Naive thymus-derived CD4-positive, alpha-beta T cell (primary cell): Measurements from ENCODE around the gene KRTAP10-3. TPM values are rescaled to one million over a fixed set of nuclear protein-coding genes. Genes with fewer than 3 reads are reported as not detected.

ENCODE experiments used
- ATAC-seq: fragments of 150-1000 bp; cut with Tn5 transposase; 2 replicates; pipeline ENCODE4 v1.10.0; 2021; ENCODE audit warnings: mild to moderate bottlenecking, moderate library complexity
- CTCF ChIA-PET: fragments of 350-600 bp; sonication (Branson Sonifier 250); formaldehyde crosslinking; loops from one replicate; lab custom pipeline; 2021; ENCODE audit warnings: antibody characterized with exemption; lab: Charles Lee
- POLR2A ChIA-PET: fragments of 350-600 bp; sonication (Branson Sonifier 250); formaldehyde crosslinking; loops from one replicate; lab custom pipeline; 2021; ENCODE audit warnings: antibody characterized with exemption, inconsistent platforms; lab: Charles Lee
- DNase-seq, 9 donors: peaks; one replicate each; pipeline versions ENCODE4 v3.0.0 to v3.0.0-alpha.2; 2020 to 2022; ENCODE audit warnings: mixed read lengths in 1 of 9
- H3K27ac ChIP-seq: one replicate; pipeline ENCODE4 v1.7.0; 2013; ENCODE audit warnings: mild to moderate bottlenecking, low read depth, low read length, moderate library complexity
- H3K27me3 ChIP-seq, 2 donors: one replicate each; pipeline ENCODE4 v1.7.0; 2013; ENCODE audit warnings: low read length in 2 of 2, mild to moderate bottlenecking in 2 of 2, moderate library complexity in 2 of 2; ENCODE audit not compliant: control insufficient read depth in 2 of 2, insufficient read depth in 2 of 2
- H3K36me3 ChIP-seq, 3 experiments: 1 replicate in 2 of 3; 2 replicates in 1 of 3; pipeline ENCODE4 v1.7.0; 2013; ENCODE audit warnings: low read length in 3 of 3, mild to moderate bottlenecking in 3 of 3, moderate library complexity in 1 of 3; ENCODE audit not compliant: insufficient read depth in 3 of 3, control insufficient read depth in 2 of 3
- H3K4me1 ChIP-seq, 2 donors: one replicate each; pipeline ENCODE4 v1.7.0; 2013; ENCODE audit warnings: low read length in 2 of 2, mild to moderate bottlenecking in 2 of 2, moderate library complexity in 1 of 2; ENCODE audit not compliant: control insufficient read depth in 2 of 2, insufficient read depth in 2 of 2
- H3K4me3 ChIP-seq: 2 replicates; pipeline ENCODE4 v1.7.0; 2013; ENCODE audit warnings: mild to moderate bottlenecking, low read length
- H3K9me3 ChIP-seq, 3 experiments: 1 replicate in 2 of 3; 2 replicates in 1 of 3; pipeline ENCODE4 v1.7.0; 2013; ENCODE audit warnings: low read length in 3 of 3; ENCODE audit not compliant: control insufficient read depth in 2 of 3
- H3K27ac Mint-ChIP-seq, 9 donors: one replicate each; pipeline ENCODE4 v1.8.0; 2020 to 2022; ENCODE audit warnings: mixed read lengths in 9 of 9, mild to moderate bottlenecking in 8 of 9, moderate library complexity in 5 of 9, inconsistent platforms in 2 of 9
- H3K27me3 Mint-ChIP-seq, 5 donors: one replicate each; pipeline ENCODE4 v1.8.0; 2021 to 2022; ENCODE audit warnings: mixed read lengths in 5 of 5, mild to moderate bottlenecking in 1 of 5
- H3K36me3 Mint-ChIP-seq, 5 donors: one replicate each; pipeline ENCODE4 v1.8.0; 2020 to 2022; ENCODE audit warnings: mixed read lengths in 5 of 5, mild to moderate bottlenecking in 3 of 5, inconsistent platforms in 1 of 5
- H3K4me1 Mint-ChIP-seq, 7 donors: one replicate each; pipeline ENCODE4 v1.8.0; 2020 to 2022; ENCODE audit warnings: mixed read lengths in 7 of 7, mild to moderate bottlenecking in 3 of 7, inconsistent platforms in 1 of 7
- H3K4me3 Mint-ChIP-seq, 10 donors: one replicate each; pipeline ENCODE4 v1.8.0; 2020 to 2022; ENCODE audit warnings: mild to moderate bottlenecking in 10 of 10, mixed read lengths in 10 of 10, moderate library complexity in 6 of 10, inconsistent platforms in 2 of 10
- H3K9me3 Mint-ChIP-seq, 11 donors: one replicate each; pipeline ENCODE4 v1.8.0; 2020 to 2022; ENCODE audit warnings: mixed read lengths in 11 of 11, mild to moderate bottlenecking in 4 of 11, inconsistent platforms in 1 of 11, moderate library complexity in 1 of 11
- intact Hi-C, 2 donors: fragments of 100-400 bp; cut with micrococcal nuclease; formaldehyde crosslinking; loops; one replicate each; pipeline ENCODE4 v1.15.1; 2023
- polyA plus RNA-seq, 2 donors: library from polyadenylated mRNA; unstranded; fragments of 300-500 nt; fragmentation: Illumina TruSeq; gene quantifications; one replicate each; pipeline ENCODE4 v1.2.3, GENCODE V29; 2021
- total RNA-seq, 6 experiments: library from RNA in 5 of 6; stranded (reverse) in 5 of 6; gene quantifications; 1 replicate in 5 of 6; 2 replicates in 1 of 6; pipeline ENCODE4 v1.2.3 and lab custom pipeline; 2021 to 2026

KRTAP10-3 gene
- total and polyA plus RNA-seq, 7 experiments from 2014 or later, result not detected

- no peaks in the 10 kb centered on the region for H3K27me3 Mint-ChIP-seq
- Histone ChIP-seq H3K27me3 (no peaks in the 10 kb centered on the region), H3K4me1 (no peaks in the 10 kb centered on the region), H3K4me3 (no peak overlapping the region), H3K9me3 (no peaks in the 10 kb centered on the region), H3K36me3 (no peaks in the 10 kb centered on the region), H3K27ac (no peak overlapping the region)
- intact Hi-C loops, result no loop called here
- H3K4me3 Mint-ChIP-seq, result no peak overlapping the region
- peaks cover 0 to 2% (median 0%) of the 10 kb centered on the region in 11 donors for H3K9me3 Mint-ChIP-seq
- ChIA-PET CTCF (interaction anchor here (1.4 kb wide), 1 partner anchor 15 kb away, joined by 3 read pairs; no protein-coding TSS in a partner anchor), POLR2A (no interaction called here)
- no peak overlapping the region for H3K27ac Mint-ChIP-seq
- no peaks in the 10 kb centered on the region for H3K36me3 Mint-ChIP-seq
- peaks cover 0 to 6% (median 0%) of the 10 kb centered on the region in 7 donors for H3K4me1 Mint-ChIP-seq
- ATAC-seq (no peak), DNase-seq (peak in 1 of 9 donors; percentile 4)
Measured at GRCh38 chr21:44533121-44533890, 25.3 kb downstream of the KRTAP10-3 start.

DNA sequence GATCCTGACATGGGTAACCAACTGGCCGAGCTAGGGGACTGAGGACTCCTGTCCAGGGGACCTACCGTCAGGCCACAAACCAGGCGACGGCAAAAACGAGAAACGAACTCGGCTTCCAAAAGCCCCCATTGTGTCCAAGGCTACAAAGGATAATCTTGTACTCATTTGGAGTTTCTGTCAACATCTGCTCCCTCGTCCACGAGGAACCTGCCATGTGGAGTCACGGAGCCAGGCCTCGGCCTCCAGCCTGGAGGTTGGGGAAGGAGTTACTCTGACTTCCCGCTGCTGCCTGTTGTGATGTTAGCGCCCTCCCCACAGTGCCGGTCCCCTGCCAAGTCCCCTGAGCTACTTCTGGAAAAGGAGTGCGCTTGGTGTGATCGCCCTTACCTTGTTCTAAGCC is 25.9 kb downstream of the KRTAP10-3 start:
- intact Hi-C loops, result no loop called here
- Mint-ChIP-seq H3K27ac (no peak overlapping the region), H3K27me3 (no peaks in the 10 kb centered on the region), H3K4me1 (peaks cover 0 to 6% (median 0%) of the 10 kb centered on the region in 7 donors), H3K36me3 (no peaks in the 10 kb centered on the region), H3K4me3 (no peak overlapping the region), H3K9me3 (peaks cover 0 to 2% (median 0%) of the 10 kb centered on the region in 11 donors)
- DNase-seq, result no peak
- Histone ChIP-seq H3K4me3 (no peak overlapping the region), H3K27ac (no peak overlapping the region), H3K36me3 (no peaks in the 10 kb centered on the region), H3K9me3 (no peaks in the 10 kb centered on the region), H3K27me3 (no peaks in the 10 kb centered on the region), H3K4me1 (no peaks in the 10 kb centered on the region)
- POLR2A ChIA-PET, result no interaction called here
- CTCF ChIA-PET, result interaction anchor here (1.4 kb wide), 1 partner anchor 15 kb away, joined by 3 read pairs; no protein-coding TSS in a partner anchor
- ATAC-seq, result no peak

GRCh38 chr21:44531606-44532564 is 26.7 kb downstream of the KRTAP10-3 start:
- H3K36me3 Mint-ChIP-seq, result no peaks in the 10 kb centered on the region
- no peaks in the 10 kb centered on the region for H3K9me3 ChIP-seq
- CTCF ChIA-PET, result interaction anchor here (0.6 to 1.4 kb wide), 3 partner anchors 16 to 229 kb away, joined by 3 read pairs; no protein-coding TSS in a partner anchor
- no peak overlapping the region for H3K4me3 ChIP-seq
- H3K27ac Mint-ChIP-seq, result peak overlapping the region in 2 of 9 donors; percentile 28 to 38
- H3K4me3 Mint-ChIP-seq, result no peak overlapping the region
- ATAC-seq (no peak), DNase-seq (no peak)
- no peaks in the 10 kb centered on the region for H3K36me3 ChIP-seq
- no peaks in the 10 kb centered on the region for H3K27me3 Mint-ChIP-seq
- no peaks in the 10 kb centered on the region for H3K4me1 ChIP-seq
- H3K27me3 ChIP-seq, result no peaks in the 10 kb centered on the region
- POLR2A ChIA-PET, result interaction anchor here (0.6 kb wide), 1 partner anchor 192 kb away, joined by 3 read pairs; no protein-coding TSS in a partner anchor
- peaks cover 0 to 3% (median 0%) of the 10 kb centered on the region in 7 donors for H3K4me1 Mint-ChIP-seq
- peaks cover 0 to 2% (median 0%) of the 10 kb centered on the region in 11 donors for H3K9me3 Mint-ChIP-seq
- intact Hi-C loops, result no loop called here
- no peak overlapping the region for H3K27ac ChIP-seq

- intact Hi-C loops, result no loop called here
- no peaks in the 10 kb centered on the region for H3K9me3 ChIP-seq
Measured at GRCh38 chr21:44530903-44531605, 27.5 kb downstream of the KRTAP10-3 start.

GRCh38 chr21:44530221-44530902 is 28.2 kb downstream of the KRTAP10-3 start:
- peaks cover 0 to 2% (median 0%) of the 10 kb centered on the region in 11 donors for H3K9me3 Mint-ChIP-seq
- Histone ChIP-seq H3K4me3 (no peak overlapping the region), H3K36me3 (no peaks in the 10 kb centered on the region), H3K27ac (no peak overlapping the region), H3K27me3 (no peaks in the 10 kb centered on the region), H3K4me1 (no peaks in the 10 kb centered on the region), H3K9me3 (no peaks in the 10 kb centered on the region)
- intact Hi-C loops, result no loop called here
- ATAC-seq, result no peak
- no peaks in the 10 kb centered on the region for H3K27me3 Mint-ChIP-seq
- ChIA-PET POLR2A (no interaction called here), CTCF (no interaction called here)
- peak overlapping the region in 4 of 9 donors; percentile 1 to 53 (median 4) for H3K27ac Mint-ChIP-seq
- no peak for DNase-seq
- no peak overlapping the region for H3K4me3 Mint-ChIP-seq
- H3K4me1 Mint-ChIP-seq, result peaks cover 0 to 3% (median 0%) of the 10 kb centered on the region in 7 donors
- no peaks in the 10 kb centered on the region for H3K36me3 Mint-ChIP-seq

More at GRCh38 chr21:44530903-44531605, 27.5 kb downstream of the KRTAP10-3 start:
- H3K4me1 Mint-ChIP-seq, result peaks cover 0 to 3% (median 0%) of the 10 kb centered on the region in 7 donors
- H3K27ac ChIP-seq, result no peak overlapping the region
- H3K27ac Mint-ChIP-seq, result no peak overlapping the region
- no peak overlapping the region for H3K4me3 ChIP-seq
- no peaks in the 10 kb centered on the region for H3K36me3 Mint-ChIP-seq
- ChIA-PET POLR2A (interaction anchor here (0.6 kb wide), 1 partner anchor 191 kb away, joined by 3 read pairs; no protein-coding TSS in a partner anchor), CTCF (no interaction called here)
- peaks cover 0 to 2% (median 0%) of the 10 kb centered on the region in 11 donors for H3K9me3 Mint-ChIP-seq
- no peak for ATAC-seq
- no peaks in the 10 kb centered on the region for H3K36me3 ChIP-seq
- H3K27me3 Mint-ChIP-seq, result no peaks in the 10 kb centered on the region
- peak in 1 of 9 donors; percentile 3 for DNase-seq
- H3K27me3 ChIP-seq, result no peaks in the 10 kb centered on the region
- H3K4me3 Mint-ChIP-seq, result no peak overlapping the region
- H3K4me1 ChIP-seq, result no peaks in the 10 kb centered on the region
